Effector CD4-positive, alpha-beta T cell (primary cell): ENCODE data around the gene PDIA6.

Source experiments
- DNase-seq: peaks from one replicate; pipeline ENCODE4 v3.0.0-alpha.2; 2020

PDIA6 gene

DNA sequence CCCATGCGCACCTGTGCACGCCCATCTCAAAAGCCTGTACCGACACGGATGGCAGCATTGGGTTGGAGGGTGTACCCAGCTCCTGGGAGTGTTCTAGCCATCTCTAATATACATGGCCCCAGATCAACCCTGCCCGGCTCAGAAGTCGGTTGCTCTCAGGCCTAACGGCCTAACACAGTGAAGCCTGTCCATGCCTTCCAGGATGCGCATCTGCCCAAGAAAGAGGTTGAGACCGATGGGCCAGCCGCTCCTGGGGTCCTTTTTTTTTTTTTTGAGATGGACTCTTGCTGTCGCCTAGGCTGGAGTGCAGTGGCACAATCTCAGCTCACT, 32.1 kb downstream of the PDIA6 start:
- no peak for DNase-seq

DNA sequence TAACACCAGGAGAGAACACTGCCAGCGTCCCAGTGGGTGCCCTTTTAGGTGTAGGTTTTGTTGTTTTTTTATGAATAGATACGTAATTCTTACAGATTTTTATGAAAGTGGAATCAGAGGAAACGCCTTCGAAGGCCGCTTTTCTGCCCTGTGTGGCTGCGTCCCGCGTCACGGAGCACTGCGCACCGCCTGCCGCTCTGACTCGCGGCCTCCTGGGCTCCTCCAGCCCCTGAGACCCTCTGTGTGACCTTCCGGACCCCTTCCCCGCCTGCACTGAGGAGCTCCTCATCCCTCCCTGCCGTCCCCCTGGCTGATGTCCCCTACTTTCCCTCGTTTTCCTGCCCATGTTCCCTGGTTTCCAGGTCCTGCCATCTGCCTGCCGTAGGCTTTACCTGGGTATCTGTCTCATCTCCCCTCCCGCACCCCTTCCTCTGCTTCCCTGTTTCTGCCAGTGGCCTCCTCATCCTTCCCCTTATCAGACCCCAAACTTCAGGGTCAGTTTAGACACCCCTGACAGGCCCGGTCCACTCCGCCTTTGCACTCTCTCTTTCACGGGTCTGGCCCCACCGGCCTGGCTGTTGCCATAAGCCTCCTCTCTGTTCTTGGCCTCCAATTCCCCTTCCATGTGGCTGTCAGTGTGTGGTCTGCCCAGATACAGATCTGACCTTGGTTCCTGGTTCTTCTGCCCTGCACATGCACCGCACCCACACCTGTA, 32.7 kb downstream of the PDIA6 start:
- no peak for DNase-seq

DNA sequence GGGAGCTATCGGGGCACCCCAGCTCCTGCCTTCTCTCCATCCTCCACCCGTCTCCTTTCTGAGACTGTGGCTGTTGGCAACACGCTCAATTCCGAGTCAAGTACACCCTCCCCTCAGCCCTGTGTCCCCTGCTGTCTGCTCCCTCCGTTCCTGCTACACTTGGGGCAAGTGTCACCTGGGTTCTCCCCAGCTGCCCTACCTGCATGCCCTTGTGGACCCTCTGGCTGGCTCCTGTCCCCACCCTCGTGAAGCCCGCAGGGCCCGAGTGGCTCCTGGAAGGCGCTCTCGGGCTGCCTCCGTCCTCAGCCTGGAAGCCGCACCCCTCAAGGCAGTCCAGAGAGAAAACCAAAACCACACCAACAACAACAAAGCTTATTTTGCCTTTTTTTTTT, 33.9 kb downstream of the PDIA6 start:
- no peak for DNase-seq

GRCh38 chr2:10777842-10778723, 34.5 kb downstream of the PDIA6 start:
- DNase-seq: no peak

DNA sequence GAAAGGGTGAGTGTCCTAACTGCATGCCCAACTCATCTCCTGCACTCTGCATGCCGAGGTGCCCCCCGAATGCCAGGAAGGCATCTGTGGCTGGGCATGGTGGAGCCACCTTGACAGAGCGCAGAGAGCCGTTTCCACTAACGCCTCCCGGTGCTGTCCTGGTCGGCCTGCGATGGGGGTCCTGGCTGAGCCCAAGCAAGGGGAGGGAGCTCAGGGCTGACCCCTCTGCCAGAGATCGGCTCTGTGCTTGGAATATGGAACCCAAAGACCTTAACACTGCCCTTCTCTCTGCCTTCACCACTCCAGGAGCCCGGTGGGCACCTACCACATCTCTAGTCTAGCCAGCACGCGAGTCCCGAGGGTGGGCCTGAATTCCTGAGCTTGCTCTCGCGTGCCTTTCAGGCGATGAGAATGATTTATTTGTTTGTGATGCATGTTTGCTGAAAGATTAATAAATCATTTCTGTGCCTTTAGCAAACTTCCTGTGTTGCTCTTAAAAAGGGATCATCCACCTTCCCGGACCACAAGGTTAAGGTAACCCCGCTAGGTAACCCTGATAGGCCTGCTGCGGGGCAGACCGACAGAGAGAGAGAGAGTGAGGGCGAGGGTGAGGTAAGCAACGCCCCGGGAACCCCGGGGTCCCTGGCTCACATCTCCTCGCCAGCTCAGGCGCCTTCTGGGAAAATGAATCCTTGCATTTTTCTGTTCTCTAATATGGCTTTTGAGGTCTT, 35.3 kb downstream of the PDIA6 start:
- no peak for DNase-seq

GRCh38 chr2:10776231-10776977, 36.2 kb downstream of the PDIA6 start:
- no peak for DNase-seq

DNA sequence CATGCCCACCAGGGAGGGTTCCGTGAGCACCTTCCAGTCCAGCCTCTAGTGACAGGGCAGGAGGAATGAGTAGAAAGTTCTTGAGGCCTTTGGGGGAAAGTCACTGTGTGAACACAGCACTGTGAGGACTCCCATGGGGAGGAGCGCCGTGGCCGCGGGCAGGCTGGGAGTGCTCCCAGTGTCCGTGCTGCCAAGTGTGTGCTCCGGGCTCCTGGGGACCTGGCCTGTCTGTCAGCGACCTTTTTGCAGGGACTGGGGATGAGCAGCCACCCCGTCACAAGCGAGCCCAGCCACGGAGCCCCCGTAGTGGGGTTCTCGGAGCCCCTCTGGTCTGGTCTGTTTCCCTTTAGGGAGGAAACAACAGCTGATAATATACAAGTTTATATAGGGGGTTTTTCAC, 36.8 kb downstream of the PDIA6 start:
- DNase-seq: no peak

GRCh38 chr2:10775021-10775780, 37.4 kb downstream of the PDIA6 start:
- no peak for DNase-seq

- no peak for DNase-seq
Observed at GRCh38 chr2:10774394-10774793, 38.2 kb downstream of the PDIA6 start.

DNA sequence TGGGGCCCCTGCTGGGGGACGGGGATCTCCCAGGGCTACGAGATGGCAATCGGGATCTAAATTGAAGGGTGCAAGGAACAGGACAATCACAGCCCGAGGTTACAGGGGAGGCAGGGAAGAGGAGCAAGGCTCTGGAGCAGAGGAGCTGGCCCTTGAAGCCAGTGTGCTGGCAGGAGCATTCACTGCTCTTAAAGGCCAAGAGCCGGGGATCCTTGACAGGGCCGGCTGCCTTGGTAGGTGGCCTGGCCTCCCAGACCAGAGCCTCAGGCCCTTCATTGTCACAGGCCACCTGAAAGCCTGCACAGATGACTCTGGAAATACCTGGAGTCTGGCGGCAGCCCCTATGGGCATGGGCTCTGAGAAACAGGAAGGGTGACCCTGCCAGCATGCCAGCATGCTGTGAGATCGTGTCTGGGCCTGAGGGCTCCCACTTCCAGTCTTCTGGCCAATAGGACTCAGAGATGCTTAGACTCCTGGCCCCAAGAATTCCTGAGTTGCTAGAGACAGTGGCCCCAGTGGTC, 38.7 kb downstream of the PDIA6 start:
- no peak for DNase-seq

GRCh38 chr2:10772868-10773215, 39.7 kb downstream of the PDIA6 start:
- DNase-seq: no peak

GRCh38 chr2:10772201-10772867, 40.3 kb downstream of the PDIA6 start:
- no peak for DNase-seq

- no peak for DNase-seq
Observed at GRCh38 chr2:10771786-10772185, 40.8 kb downstream of the PDIA6 start.

DNA sequence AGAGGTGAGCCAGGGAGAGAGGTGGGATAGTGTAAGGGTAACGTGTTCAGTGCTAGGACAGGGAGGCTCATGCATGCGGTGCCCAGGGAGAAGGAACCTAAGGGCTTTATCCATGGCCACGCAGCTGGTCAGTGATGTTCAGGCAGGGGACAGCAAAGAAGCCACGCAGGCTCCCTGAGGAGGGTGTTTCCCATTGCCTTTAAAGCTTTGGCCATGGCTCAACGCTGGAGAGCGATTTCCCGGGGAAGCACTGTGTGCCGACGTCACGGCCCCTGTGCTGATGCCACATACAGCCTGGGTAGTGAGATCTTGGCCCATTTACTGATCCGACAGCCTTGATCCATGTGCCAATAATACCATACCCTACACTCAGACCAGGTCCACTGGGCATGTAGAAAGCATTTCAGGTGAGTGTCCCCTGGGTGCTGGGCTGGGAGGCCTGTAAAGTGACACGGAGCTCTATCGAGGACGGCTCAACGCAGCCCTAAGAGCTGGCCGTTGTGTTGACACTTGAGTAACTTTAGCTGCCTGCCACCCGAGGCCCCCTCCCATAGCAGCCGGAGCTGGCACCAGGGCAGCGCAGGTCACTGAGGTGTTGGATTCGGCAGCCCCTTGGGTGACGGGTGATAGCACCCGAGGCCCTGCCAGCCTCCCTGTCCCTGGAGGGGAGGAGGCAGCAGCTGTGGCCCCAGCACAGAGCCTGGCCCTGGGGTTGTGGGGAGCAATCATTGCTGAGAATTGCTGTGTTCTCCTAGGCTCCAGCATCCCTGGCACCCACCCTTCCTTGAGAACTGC, 41.4 kb downstream of the PDIA6 start:
- DNase-seq: no peak

DNA sequence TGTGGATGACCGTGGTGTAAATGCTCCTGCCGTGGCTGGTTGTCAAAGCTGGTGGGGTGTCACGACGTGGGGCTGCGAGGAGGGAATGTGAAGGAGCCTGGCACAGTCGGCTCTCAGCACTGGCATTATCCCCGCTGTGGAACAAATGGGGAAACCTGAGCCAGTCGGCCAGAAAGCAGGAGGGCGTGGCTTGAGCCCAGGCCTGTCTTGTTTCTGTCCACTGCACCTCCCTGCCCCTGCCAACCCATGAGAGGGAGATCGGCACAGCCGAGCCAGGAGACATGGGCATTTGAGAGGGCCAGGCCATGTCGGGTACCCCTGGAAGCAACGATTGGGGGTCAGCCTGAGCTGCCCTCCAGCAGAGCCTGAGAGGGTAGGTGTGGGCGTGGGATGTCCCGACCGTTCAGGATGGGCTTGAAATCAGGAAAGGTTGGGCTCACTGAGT, 44.5 kb downstream of the PDIA6 start:
- no peak for DNase-seq

DNA sequence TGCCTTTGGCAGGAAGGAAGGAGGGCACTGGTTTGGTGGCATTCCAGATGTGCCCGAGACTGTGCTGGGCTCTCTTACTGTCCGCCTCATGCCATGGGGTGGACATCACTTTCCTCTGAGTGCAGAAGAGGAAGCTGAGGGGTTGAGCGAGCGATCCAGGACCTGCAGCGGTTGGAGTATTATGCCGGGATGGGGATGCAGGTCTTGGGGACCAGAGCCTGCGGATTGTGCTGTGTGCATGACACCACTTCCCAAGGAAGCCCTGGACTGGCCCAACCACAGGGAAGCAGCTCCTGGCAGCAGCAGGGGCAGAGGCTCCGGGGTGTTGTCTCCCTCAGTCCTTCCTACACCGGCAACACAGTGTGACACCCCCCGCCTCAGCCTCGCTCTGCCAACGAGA, 46.7 kb downstream of the PDIA6 start:
- no peak for DNase-seq

DNA sequence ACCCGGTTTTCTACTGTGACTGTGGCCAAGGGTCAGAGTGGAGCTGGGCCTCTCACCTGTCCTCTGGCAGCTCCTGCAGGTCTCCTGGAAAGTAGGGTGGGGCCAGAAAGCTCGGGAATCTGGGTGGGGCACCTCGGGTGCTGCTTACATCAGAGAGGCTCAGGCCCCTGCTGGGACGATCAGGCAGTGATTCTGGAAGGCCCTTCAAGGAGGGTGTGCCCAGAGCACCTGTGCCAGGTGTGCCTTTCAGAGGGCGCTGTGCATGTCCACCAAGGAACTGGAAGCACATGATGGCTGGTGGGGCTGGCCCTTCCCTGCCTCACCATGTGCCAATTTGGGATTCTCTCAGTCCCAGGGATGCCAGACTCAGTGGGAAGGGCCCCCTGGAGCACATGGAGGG, 47.1 kb downstream of the PDIA6 start:
- no peak for DNase-seq

DNA sequence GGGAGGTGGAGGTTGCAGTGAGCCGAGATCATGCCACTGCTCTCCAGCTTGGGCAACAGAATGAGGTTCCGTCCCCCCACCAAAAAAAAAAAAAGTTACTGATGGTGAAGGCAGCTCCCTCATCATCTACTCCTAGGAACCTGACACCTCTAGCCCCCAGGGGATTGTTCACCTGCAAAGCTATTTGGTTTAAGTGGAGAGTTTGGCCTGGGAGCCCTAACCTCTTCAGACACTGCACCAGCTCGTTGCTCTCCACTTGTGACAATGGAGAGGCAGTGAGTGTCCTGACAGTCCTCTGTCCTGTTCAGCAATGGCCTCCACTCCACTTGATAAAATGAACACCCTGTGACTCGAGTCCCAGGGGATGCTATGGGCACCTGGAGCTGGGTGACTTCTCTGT, 47.7 kb downstream of the PDIA6 start:
- no peak for DNase-seq

- DNase-seq: no peak
Observed at GRCh38 chr2:10764096-10764785, 48.3 kb downstream of the PDIA6 start.

DNA sequence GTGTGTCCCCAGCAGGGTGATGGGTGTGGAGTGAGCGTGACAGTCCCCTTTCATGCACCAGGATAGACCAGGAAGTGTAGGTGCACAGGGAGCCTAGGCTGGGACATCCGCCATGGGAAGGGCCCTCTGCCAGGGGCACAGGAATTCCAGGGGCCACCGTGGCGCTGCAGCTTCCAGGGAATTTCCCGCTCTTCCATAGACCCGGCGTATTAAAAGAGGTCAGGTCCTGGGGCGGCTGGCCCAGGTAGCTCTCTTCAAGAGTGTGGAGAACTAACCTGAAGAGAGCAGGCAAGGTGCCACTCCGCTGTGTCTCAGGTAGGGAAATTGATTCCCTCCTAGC, 49.2 kb downstream of the PDIA6 start:
- DNase-seq: no peak
